WTC11 (cell line): Measurements from ENCODE around the gene NRBP1. TPM values are rescaled to one million over a fixed set of nuclear protein-coding genes. Genes with fewer than 3 reads are reported as not detected.

Experiments used
- ATF1 ChIP-seq: sonication (generic); formaldehyde crosslinking; IDR thresholded peaks from 2 replicates; pipeline ENCODE4 v1.8.1; 2023; ENCODE audit warnings: mild to moderate bottlenecking, moderate library complexity, missing genetic modification reagents
- CREM ChIP-seq: sonication (generic); formaldehyde crosslinking; IDR thresholded peaks from 2 replicates; pipeline ENCODE4 v1.8.1; 2022; ENCODE audit warnings: mild to moderate bottlenecking, missing genetic modification reagents, moderate library complexity
- ETV6 ChIP-seq: sonication (generic); formaldehyde crosslinking; IDR thresholded peaks from 2 replicates; pipeline ENCODE4 v1.8.1; 2022; ENCODE audit warnings: mild to moderate bottlenecking, missing genetic modification reagents
- GTF2I ChIP-seq: fragments of 250-450 bp; sonication (Bioruptor Pico); conservative IDR thresholded peaks from 2 replicates; pipeline ENCODE4 v1.4.0; 2021; ENCODE audit warnings: mild to moderate bottlenecking
- HMGA2 ChIP-seq: fragments of 250-450 bp; sonication (Bioruptor Pico); IDR thresholded peaks from 2 replicates; pipeline ENCODE4 v1.4.0; 2021; ENCODE audit warnings: mild to moderate bottlenecking, moderate library complexity
- JAZF1 ChIP-seq: fragments of 250-450 bp; sonication (Bioruptor Pico); IDR thresholded peaks from 2 replicates; pipeline ENCODE4 v1.9.0; 2021; ENCODE audit warnings: moderate library complexity, mild to moderate bottlenecking, inconsistent platforms
- MXD4 ChIP-seq: fragments of 250-450 bp; sonication (Bioruptor Pico); IDR thresholded peaks from 2 replicates; pipeline ENCODE4 v1.8.0; 2021; ENCODE audit warnings: mild to moderate bottlenecking, moderate library complexity, borderline replicate concordance
- NFYB ChIP-seq: sonication (generic); formaldehyde crosslinking; conservative IDR thresholded peaks from 2 replicates; pipeline ENCODE4 v1.8.0; 2022; ENCODE audit warnings: low read depth, missing genetic modification reagents
- RORB ChIP-seq: fragments of 250-450 bp; sonication (Bioruptor Pico); IDR thresholded peaks from 2 replicates; pipeline ENCODE4 v1.9.0; 2021; ENCODE audit warnings: mild to moderate bottlenecking
- SMAD4 ChIP-seq: sonication (generic); formaldehyde crosslinking; IDR thresholded peaks from 2 replicates; pipeline ENCODE4 v1.8.0; 2022; ENCODE audit warnings: mild to moderate bottlenecking, missing genetic modification reagents
- SOX15 ChIP-seq: fragments of 250-450 bp; sonication (Bioruptor Pico); IDR thresholded peaks from 2 replicates; pipeline ENCODE4 v1.9.0; 2021; ENCODE audit warnings: mild to moderate bottlenecking
- SP1 ChIP-seq: sonication (generic); formaldehyde crosslinking; conservative IDR thresholded peaks from 2 replicates; pipeline ENCODE4 v1.8.1; 2022; ENCODE audit warnings: missing genetic modification reagents
- ZNF138 ChIP-seq: sonication (generic); formaldehyde crosslinking; conservative IDR thresholded peaks from 2 replicates; pipeline ENCODE4 v1.8.1; 2022; ENCODE audit warnings: mild to moderate bottlenecking, moderate library complexity, missing genetic modification reagents
- ZNF219 ChIP-seq: sonication (generic); formaldehyde crosslinking; IDR thresholded peaks from 2 replicates; pipeline ENCODE4 v1.8.0; 2023; ENCODE audit warnings: missing genetic modification reagents, mild to moderate bottlenecking, borderline replicate concordance
- total RNA-seq: library from RNA; stranded (reverse); gene quantifications from 3 replicates; pipeline ENCODE4 v1.2.3, GENCODE V29; 2021
- TF ChIP-seq, protein P1 (sequence below): fragments of 250-450 bp; sonication (Bioruptor Pico); conservative IDR thresholded peaks from 2 replicates; pipeline ENCODE4 v1.9.0; 2021; ENCODE audit warnings: mild to moderate bottlenecking
- TF ChIP-seq, protein P2 (sequence below): fragments of 250-450 bp; sonication (Bioruptor Pico); IDR thresholded peaks from 2 replicates; pipeline ENCODE4 v2.1.2; 2022; ENCODE audit warnings: mild to moderate bottlenecking, moderate library complexity
- TF ChIP-seq, protein P3 (sequence below): sonication (generic); formaldehyde crosslinking; IDR thresholded peaks from 2 replicates; pipeline ENCODE4 v1.8.0; 2022; ENCODE audit warnings: mild to moderate bottlenecking, missing genetic modification reagents
- TF ChIP-seq, protein P4 (sequence below): sonication (generic); formaldehyde crosslinking; IDR thresholded peaks from 2 replicates; pipeline ENCODE4 v1.8.0; 2022; ENCODE audit warnings: mild to moderate bottlenecking, missing genetic modification reagents
- TF ChIP-seq, protein P5 (sequence below): sonication (generic); formaldehyde crosslinking; IDR thresholded peaks from 2 replicates; pipeline ENCODE4 v1.8.1; 2022; ENCODE audit warnings: low read depth, missing genetic modification reagents, borderline replicate concordance
- TF ChIP-seq, protein P6 (sequence below): sonication (generic); formaldehyde crosslinking; conservative IDR thresholded peaks from 2 replicates; pipeline ENCODE4 v1.8.1; 2022; ENCODE audit warnings: mild to moderate bottlenecking, missing genetic modification reagents
- TF ChIP-seq, protein P7 (sequence below): sonication (generic); formaldehyde crosslinking; IDR thresholded peaks from 2 replicates; pipeline ENCODE4 v1.8.1; 2023; ENCODE audit warnings: mild to moderate bottlenecking, missing genetic modification reagents, moderate library complexity
- TF ChIP-seq, protein P8 (sequence below): sonication (generic); formaldehyde crosslinking; IDR thresholded peaks from 2 replicates; pipeline ENCODE4 v1.8.0; 2023; ENCODE audit warnings: missing genetic modification reagents
- TF ChIP-seq, protein P9 (sequence below): sonication (generic); formaldehyde crosslinking; IDR thresholded peaks from 2 replicates; pipeline ENCODE4 v1.8.0; 2022; ENCODE audit warnings: missing genetic modification reagents
- TF ChIP-seq, protein P10 (sequence below): sonication (generic); formaldehyde crosslinking; IDR thresholded peaks from 2 replicates; pipeline ENCODE4 v1.8.1; 2022; ENCODE audit warnings: low read depth, mild to moderate bottlenecking, moderate library complexity, missing genetic modification reagents, borderline replicate concordance

Gene NRBP1
- total RNA-seq, 1 experiment from 2014 or later = 110 TPM

DNA sequence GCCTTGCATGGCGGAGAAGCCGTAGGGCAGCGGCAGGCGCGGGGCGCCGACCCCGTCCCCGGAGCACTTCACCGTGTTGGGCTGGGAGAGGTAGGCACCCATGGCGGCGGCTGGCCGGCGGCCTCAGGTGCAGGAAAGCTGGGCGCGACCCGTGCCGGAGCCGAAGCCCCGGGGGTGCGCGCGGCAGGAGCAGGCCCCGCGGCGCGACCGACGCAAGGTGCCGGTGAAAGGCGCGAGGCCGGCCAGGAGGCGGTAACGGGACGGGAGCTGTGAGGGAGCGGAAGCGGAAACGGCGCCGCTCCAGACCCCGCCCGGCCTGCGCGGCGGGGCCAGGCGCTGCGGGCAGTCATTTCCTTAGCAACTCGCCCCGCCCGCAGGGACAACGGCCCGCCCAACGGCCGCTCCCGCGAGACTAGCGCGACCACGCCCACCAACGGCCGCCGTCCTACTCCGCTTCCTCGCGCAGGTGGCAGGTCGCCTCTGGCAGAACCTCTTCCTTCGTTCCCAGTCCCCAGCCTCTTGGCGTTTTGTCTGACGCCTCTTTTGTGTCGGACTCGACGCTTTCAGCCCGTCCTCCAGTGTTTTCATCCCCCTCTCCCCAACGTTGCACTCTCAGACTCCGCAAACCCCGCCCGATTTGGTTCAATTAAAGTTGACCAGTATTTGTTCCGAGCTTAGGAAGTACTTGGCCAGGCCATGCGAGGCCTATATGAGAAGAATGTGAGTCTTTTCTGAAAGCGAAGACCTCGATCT, 18.9 kb upstream of the NRBP1 start, which contains the start of gene PPM1G (continued):
- TF ChIP-seq, protein P1, sequence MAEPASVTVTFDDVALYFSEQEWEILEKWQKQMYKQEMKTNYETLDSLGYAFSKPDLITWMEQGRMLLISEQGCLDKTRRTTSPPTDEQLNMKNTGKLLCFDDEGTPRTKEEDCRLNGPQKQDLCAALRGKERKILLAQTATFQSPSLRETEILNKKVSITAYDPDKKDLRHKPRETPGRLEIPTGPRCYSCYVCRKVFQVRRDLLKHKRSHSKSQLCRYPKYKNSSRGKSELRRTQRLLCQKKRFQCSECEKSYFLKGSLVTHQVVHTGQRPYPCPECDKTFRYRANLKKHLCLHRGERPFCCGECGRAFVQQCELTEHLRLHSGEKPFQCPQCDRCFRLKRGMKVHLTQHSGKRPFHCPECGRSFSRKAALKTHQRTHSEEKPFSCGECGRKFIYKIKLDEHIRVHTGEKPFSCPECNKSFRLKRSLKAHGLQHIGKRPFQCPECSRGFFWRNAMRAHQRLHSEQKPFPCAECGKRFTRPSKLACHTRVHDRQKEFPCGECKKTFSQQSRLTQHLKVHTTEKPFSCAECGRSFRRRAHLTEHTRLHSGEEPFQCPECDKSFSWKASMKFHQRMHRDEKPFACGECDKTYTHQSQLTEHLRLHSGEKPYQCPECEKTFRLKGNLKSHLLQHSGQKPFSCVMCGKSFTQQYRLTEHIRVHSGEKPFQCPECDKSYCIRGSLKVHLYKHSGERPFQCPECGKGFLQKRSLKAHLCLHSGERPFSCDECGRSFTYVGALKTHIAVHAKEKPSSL (CRISPR knock-in tag) = no peak
- TF ChIP-seq, protein P2, sequence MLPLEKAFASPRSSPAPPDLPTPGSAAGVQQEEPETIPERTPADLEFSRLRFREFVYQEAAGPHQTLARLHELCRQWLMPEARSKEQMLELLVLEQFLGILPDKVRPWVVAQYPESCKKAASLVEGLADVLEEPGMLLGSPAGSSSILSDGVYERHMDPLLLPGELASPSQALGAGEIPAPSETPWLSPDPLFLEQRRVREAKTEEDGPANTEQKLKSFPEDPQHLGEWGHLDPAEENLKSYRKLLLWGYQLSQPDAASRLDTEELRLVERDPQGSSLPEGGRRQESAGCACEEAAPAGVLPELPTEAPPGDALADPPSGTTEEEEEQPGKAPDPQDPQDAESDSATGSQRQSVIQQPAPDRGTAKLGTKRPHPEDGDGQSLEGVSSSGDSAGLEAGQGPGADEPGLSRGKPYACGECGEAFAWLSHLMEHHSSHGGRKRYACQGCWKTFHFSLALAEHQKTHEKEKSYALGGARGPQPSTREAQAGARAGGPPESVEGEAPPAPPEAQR (CRISPR knock-in tag) = no peak
- TF ChIP-seq, protein P3, sequence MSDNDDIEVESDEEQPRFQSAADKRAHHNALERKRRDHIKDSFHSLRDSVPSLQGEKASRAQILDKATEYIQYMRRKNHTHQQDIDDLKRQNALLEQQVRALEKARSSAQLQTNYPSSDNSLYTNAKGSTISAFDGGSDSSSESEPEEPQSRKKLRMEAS (CRISPR knock-in tag) = peak; percentile 95
- TF ChIP-seq RORB (CRISPR knock-in tag) (no peak), CREM (CRISPR knock-in tag) (peak; percentile 76), MXD4 (no peak), ATF1 (CRISPR knock-in tag) (peak; percentile 73; the same call in 1 of the 2 replicates), SMAD4 (no peak), HMGA2 (no peak), ZNF138 (CRISPR knock-in tag) (0 out of 2 replicates have a peak, but pooled peaks have one; percentile 7), ETV6 (CRISPR knock-in tag) (peak; percentile 92), NFYB (CRISPR knock-in tag) (no peak; the same call in 1 of the 2 replicates), ZNF219 (CRISPR knock-in tag) (no peak), SP1 (peak; percentile 98), GTF2I (CRISPR knock-in tag) (no peak), SOX15 (CRISPR knock-in tag) (no peak), JAZF1 (CRISPR knock-in tag) (no peak)
- TF ChIP-seq, protein P4, sequence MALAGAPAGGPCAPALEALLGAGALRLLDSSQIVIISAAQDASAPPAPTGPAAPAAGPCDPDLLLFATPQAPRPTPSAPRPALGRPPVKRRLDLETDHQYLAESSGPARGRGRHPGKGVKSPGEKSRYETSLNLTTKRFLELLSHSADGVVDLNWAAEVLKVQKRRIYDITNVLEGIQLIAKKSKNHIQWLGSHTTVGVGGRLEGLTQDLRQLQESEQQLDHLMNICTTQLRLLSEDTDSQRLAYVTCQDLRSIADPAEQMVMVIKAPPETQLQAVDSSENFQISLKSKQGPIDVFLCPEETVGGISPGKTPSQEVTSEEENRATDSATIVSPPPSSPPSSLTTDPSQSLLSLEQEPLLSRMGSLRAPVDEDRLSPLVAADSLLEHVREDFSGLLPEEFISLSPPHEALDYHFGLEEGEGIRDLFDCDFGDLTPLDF (CRISPR knock-in tag) = no peak
- TF ChIP-seq, protein P5, sequence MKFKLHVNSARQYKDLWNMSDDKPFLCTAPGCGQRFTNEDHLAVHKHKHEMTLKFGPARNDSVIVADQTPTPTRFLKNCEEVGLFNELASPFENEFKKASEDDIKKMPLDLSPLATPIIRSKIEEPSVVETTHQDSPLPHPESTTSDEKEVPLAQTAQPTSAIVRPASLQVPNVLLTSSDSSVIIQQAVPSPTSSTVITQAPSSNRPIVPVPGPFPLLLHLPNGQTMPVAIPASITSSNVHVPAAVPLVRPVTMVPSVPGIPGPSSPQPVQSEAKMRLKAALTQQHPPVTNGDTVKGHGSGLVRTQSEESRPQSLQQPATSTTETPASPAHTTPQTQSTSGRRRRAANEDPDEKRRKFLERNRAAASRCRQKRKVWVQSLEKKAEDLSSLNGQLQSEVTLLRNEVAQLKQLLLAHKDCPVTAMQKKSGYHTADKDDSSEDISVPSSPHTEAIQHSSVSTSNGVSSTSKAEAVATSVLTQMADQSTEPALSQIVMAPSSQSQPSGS (CRISPR knock-in tag) = 0 out of 2 replicates have a peak, but pooled peaks have one; percentile 73
- TF ChIP-seq, protein P6, sequence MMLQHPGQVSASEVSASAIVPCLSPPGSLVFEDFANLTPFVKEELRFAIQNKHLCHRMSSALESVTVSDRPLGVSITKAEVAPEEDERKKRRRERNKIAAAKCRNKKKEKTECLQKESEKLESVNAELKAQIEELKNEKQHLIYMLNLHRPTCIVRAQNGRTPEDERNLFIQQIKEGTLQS (CRISPR knock-in tag) = no peak
- TF ChIP-seq, protein P7, sequence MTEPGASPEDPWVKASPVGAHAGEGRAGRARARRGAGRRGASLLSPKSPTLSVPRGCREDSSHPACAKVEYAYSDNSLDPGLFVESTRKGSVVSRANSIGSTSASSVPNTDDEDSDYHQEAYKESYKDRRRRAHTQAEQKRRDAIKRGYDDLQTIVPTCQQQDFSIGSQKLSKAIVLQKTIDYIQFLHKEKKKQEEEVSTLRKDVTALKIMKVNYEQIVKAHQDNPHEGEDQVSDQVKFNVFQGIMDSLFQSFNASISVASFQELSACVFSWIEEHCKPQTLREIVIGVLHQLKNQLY = peak; percentile 88
- TF ChIP-seq, protein P8, sequence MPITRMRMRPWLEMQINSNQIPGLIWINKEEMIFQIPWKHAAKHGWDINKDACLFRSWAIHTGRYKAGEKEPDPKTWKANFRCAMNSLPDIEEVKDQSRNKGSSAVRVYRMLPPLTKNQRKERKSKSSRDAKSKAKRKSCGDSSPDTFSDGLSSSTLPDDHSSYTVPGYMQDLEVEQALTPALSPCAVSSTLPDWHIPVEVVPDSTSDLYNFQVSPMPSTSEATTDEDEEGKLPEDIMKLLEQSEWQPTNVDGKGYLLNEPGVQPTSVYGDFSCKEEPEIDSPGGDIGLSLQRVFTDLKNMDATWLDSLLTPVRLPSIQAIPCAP = no peak
- TF ChIP-seq, protein P9, sequence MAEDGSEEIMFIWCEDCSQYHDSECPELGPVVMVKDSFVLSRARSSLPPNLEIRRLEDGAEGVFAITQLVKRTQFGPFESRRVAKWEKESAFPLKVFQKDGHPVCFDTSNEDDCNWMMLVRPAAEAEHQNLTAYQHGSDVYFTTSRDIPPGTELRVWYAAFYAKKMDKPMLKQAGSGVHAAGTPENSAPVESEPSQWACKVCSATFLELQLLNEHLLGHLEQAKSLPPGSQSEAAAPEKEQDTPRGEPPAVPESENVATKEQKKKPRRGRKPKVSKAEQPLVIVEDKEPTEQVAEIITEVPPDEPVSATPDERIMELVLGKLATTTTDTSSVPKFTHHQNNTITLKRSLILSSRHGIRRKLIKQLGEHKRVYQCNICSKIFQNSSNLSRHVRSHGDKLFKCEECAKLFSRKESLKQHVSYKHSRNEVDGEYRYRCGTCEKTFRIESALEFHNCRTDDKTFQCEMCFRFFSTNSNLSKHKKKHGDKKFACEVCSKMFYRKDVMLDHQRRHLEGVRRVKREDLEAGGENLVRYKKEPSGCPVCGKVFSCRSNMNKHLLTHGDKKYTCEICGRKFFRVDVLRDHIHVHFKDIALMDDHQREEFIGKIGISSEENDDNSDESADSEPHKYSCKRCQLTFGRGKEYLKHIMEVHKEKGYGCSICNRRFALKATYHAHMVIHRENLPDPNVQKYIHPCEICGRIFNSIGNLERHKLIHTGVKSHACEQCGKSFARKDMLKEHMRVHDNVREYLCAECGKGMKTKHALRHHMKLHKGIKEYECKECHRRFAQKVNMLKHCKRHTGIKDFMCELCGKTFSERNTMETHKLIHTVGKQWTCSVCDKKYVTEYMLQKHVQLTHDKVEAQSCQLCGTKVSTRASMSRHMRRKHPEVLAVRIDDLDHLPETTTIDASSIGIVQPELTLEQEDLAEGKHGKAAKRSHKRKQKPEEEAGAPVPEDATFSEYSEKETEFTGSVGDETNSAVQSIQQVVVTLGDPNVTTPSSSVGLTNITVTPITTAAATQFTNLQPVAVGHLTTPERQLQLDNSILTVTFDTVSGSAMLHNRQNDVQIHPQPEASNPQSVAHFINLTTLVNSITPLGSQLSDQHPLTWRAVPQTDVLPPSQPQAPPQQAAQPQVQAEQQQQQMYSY (CRISPR knock-in tag) = peak; percentile 42; the same call in 1 of the 2 replicates
- TF ChIP-seq, protein P10, sequence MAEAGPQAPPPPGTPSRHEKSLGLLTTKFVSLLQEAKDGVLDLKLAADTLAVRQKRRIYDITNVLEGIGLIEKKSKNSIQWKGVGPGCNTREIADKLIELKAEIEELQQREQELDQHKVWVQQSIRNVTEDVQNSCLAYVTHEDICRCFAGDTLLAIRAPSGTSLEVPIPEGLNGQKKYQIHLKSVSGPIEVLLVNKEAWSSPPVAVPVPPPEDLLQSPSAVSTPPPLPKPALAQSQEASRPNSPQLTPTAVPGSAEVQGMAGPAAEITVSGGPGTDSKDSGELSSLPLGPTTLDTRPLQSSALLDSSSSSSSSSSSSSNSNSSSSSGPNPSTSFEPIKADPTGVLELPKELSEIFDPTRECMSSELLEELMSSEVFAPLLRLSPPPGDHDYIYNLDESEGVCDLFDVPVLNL (CRISPR knock-in tag) = 0 out of 2 replicates have a peak, but pooled peaks have one; percentile 56
